ENCODE results near the gene RALB. TPM values are rescaled to one million over a fixed set of nuclear protein-coding genes. Genes with fewer than 3 reads are reported as not detected.
A peak's percentile ranks its signal among the peaks of the same experiment; 100 is the strongest.

The RALB gene
- polyA plus RNA-seq, 2 of the 4 experiments (the other 2 are of a cell fraction): 72.9 to 76.5 TPM

- no peak for TF ChIP-seq KDM1A (IDR thresholded peaks at IDR 0.05; ENCODE audit: low read depth)
- no peak for TF ChIP-seq POLR2AphosphoS2 (conservative IDR thresholded peaks at IDR 0.05; ENCODE audit: low read length)
- no peak for TF ChIP-seq ZSCAN20 (CRISPR knock-in tag; IDR thresholded peaks at IDR 0.05)
- no peak for TF ChIP-seq MAX (IDR thresholded peaks at IDR 0.05)
- no peak for TF ChIP-seq CBX2 (IDR thresholded peaks at IDR 0.05; ENCODE audit: borderline replicate concordance, low read depth)
- TF ChIP-seq MAFK (IDR thresholded peaks at IDR 0.05; ENCODE audit: partially characterized antibody): no peak
- no peak for TF ChIP-seq BCL3 (IDR thresholded peaks at IDR 0.05)
- no peak for TF ChIP-seq EHF (CRISPR knock-in tag; IDR thresholded peaks at IDR 0.05)
- TF ChIP-seq FOSL2 (IDR thresholded peaks at IDR 0.05): no peak
- TF ChIP-seq FOSL2 (CRISPR knock-in tag; IDR thresholded peaks at IDR 0.05): no peak
- no peak; the same call in 1 of the 2 replicates for TF ChIP-seq POLR2A (IDR thresholded peaks at IDR 0.05; ENCODE audit: low read length)
- no peak for TF ChIP-seq ELK1 (IDR thresholded peaks at IDR 0.05; ENCODE audit: low read depth, low read length)
- no peak for TF ChIP-seq ATOH8 (CRISPR knock-in tag; IDR thresholded peaks at IDR 0.05; ENCODE audit: low read depth)
- TF ChIP-seq NFE2L2 (conservative IDR thresholded peaks at IDR 0.05; ENCODE audit: low read length): no peak
- no peak for TF ChIP-seq RFX5 (IDR thresholded peaks at IDR 0.05)
- TF ChIP-seq JUN (IDR thresholded peaks at IDR 0.05): no peak
- no peak for TF ChIP-seq E2F6 (IDR thresholded peaks at IDR 0.05; ENCODE audit: borderline replicate concordance, low read depth)
- no peak for TF ChIP-seq REST (IDR thresholded peaks at IDR 0.05)
- no peak for TF ChIP-seq CTCF (IDR thresholded peaks at IDR 0.05)
- FAIRE-seq (no peak), ATAC-seq (peak in 1 of 2 experiments; percentile 29; a peak in 3 of 6 replicates), DNase-seq (ENCODE audit: low read depth in 1 of 2, low spot score in 1 of 2) (no peak)
- CTCF ChIA-PET: interaction anchor here (1.2 kb wide), 4 partner anchors 10 to 135 kb away, joined by 3 to 4 read pairs (median 4); no protein-coding TSS in a partner anchor
- 79% methylated on average over 12 of the region's 12 CpGs for WGBS (ENCODE audit: missing lambda C conversion rate)
- Histone ChIP-seq H3K4me3 (no peak overlapping the region), H3K4me1 (peaks cover 28% of the 10 kb centered on the region), H3K27ac (peak overlapping the region; percentile 51 to 81; a peak in 5 of 6 replicates), H3K9me3 (no peaks in the 10 kb centered on the region), H3K4me2 (peak overlapping the region; percentile 74)
- POLR2A ChIA-PET: no interaction called here
Measured at GRCh38 chr2:120244656-120245519, 7.8 kb upstream of the RALB start.

Data from A549 (cell line).